ENCODE results near the gene EEF1E1.

EEF1E1 gene

GRCh38 chr6:8069151-8069550 lies 33.2 kb downstream of the EEF1E1 start:
- no CpG with 5 or more reads among the region's 4 CpGs for WGBS (ENCODE audit: extremely low coverage, insufficient coverage, insufficient read length)
- H3K9me3 ChIP-seq (ENCODE audit: insufficient read depth, low read depth, low read length) = no peaks in the 10 kb centered on the region

DNA sequence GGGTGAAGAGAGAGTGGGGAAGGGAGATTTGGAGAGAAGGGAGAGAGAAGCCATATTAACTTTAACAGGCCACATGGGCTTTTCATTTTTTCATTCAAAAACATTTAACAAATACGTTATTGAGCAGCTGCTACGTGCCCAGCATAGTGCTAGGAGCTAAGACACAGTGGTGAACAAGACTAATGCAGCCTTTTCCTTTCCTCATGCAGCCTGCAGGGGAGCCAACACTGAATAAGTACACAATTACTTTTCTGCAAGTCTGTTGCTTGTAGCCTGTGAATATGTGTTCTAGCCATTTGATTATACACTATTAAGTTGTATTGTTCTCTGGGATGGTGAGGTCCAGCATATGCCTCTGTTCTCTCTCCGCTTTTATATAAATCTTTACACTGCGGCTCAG lies 36.2 kb downstream of the EEF1E1 start:
- Histone ChIP-seq H4K12ac (ENCODE audit: low read depth, low read length) (no peak overlapping the region), H2AFZ (ENCODE audit: insufficient read depth, low read length, poor library complexity) (no peak overlapping the region), H3K4me3 (ENCODE audit: low read depth, low read length) (no peak overlapping the region), H3K4me2 (ENCODE audit: low read length) (no peak overlapping the region), H3K4me1 (ENCODE audit: control insufficient read depth in 1 of 2, insufficient read depth in 2 of 2, low read length in 2 of 2) (no peaks in the 10 kb centered on the region), H3K79me2 (ENCODE audit: control insufficient read depth, insufficient read depth, low read length, poor library complexity) (peaks cover 5% of the 10 kb centered on the region), H4K8ac (ENCODE audit: low read depth, low read length) (no peak overlapping the region), H3K27me3 (ENCODE audit: insufficient read depth, low read length) (no peaks in the 10 kb centered on the region), H2BK120ac (ENCODE audit: insufficient read depth, low read length, poor library complexity) (no peak overlapping the region), H3K23ac (ENCODE audit: low read length) (no peak overlapping the region), H2BK12ac (ENCODE audit: low read length) (no peak overlapping the region), H3K4ac (ENCODE audit: low read depth, low read length) (no peak overlapping the region), H4K91ac (ENCODE audit: low read depth, low read length) (no peak overlapping the region), H2BK5ac (ENCODE audit: low read depth, low read length, poor library complexity) (no peak overlapping the region), H2AK5ac (ENCODE audit: low read length) (no peak overlapping the region), H3K36me3 (ENCODE audit: control insufficient read depth in 1 of 2, insufficient read depth in 2 of 2, low read length in 2 of 2) (peaks cover 0 to 3% of the 10 kb centered on the region in 2 experiments), H3K18ac (ENCODE audit: low read length) (no peak overlapping the region), H3K9ac (ENCODE audit: low read length) (no peak overlapping the region), H3K9me3 (ENCODE audit: insufficient read depth, low read depth, low read length) (no peaks in the 10 kb centered on the region), H3K27ac (ENCODE audit: low read depth, low read length) (no peak overlapping the region), H3K79me1 (ENCODE audit: low read length) (peaks cover 6% of the 10 kb centered on the region), H3K14ac (ENCODE audit: low read length) (no peak overlapping the region)
- no peak for DNase-seq
- WGBS (ENCODE audit: extremely low coverage, insufficient coverage, insufficient read length) = no CpG with 5 or more reads among the region's 4 CpGs

More at GRCh38 chr6:8069151-8069550, 33.2 kb downstream of the EEF1E1 start:
- Histone ChIP-seq H4K12ac (ENCODE audit: low read depth, low read length) (no peak overlapping the region), H4K8ac (ENCODE audit: low read depth, low read length) (no peak overlapping the region), H3K9ac (ENCODE audit: low read length) (no peak overlapping the region), H3K27me3 (ENCODE audit: insufficient read depth, low read length) (no peaks in the 10 kb centered on the region), H2AK5ac (ENCODE audit: low read length) (no peak overlapping the region), H3K36me3 (ENCODE audit: control insufficient read depth in 1 of 2, insufficient read depth in 2 of 2, low read length in 2 of 2) (no peaks in the 10 kb centered on the region), H2AFZ (ENCODE audit: insufficient read depth, low read length, poor library complexity) (no peak overlapping the region), H3K18ac (ENCODE audit: low read length) (no peak overlapping the region), H2BK120ac (ENCODE audit: insufficient read depth, low read length, poor library complexity) (no peak overlapping the region), H3K4me1 (ENCODE audit: control insufficient read depth in 1 of 2, insufficient read depth in 2 of 2, low read length in 2 of 2) (no peaks in the 10 kb centered on the region), H2BK5ac (ENCODE audit: low read depth, low read length, poor library complexity) (no peak overlapping the region), H3K4me3 (ENCODE audit: low read depth, low read length) (no peak overlapping the region), H3K27ac (ENCODE audit: low read depth, low read length) (no peak overlapping the region), H2BK12ac (ENCODE audit: low read length) (no peak overlapping the region), H3K79me1 (ENCODE audit: low read length) (peaks cover under 1% of the 10 kb centered on the region), H3K14ac (ENCODE audit: low read length) (no peak overlapping the region), H3K4ac (ENCODE audit: low read depth, low read length) (no peak overlapping the region), H3K4me2 (ENCODE audit: low read length) (no peak overlapping the region), H4K91ac (ENCODE audit: low read depth, low read length) (no peak overlapping the region), H3K23ac (ENCODE audit: low read length) (no peak overlapping the region), H3K79me2 (ENCODE audit: control insufficient read depth, insufficient read depth, low read length, poor library complexity) (no peaks in the 10 kb centered on the region)
- DNase-seq = no peak

DNA sequence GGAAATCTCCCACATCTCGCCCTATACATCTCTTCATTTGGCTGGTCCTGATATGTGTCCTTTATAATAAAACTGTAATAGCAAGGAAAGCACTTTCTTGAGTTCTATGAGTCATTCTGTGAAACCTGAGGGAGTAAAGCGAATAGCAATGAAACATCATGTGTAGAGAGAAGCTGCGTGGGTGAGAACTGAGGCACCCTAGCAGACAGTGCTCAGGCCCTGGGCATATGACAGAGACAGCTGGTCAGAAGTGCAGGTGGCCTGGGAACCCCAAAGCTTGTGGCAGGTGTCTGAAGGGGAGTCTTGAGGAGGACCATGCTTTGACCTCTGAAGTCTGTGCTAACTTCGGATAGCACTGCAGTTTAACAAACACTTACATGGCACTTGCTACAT lies 36.8 kb downstream of the EEF1E1 start:
- H3K36me3 ChIP-seq (ENCODE audit: control insufficient read depth in 1 of 2, insufficient read depth in 2 of 2, low read length in 2 of 2) = peaks cover 3% of the 10 kb centered on the region in 2 experiments
- H2BK120ac ChIP-seq (ENCODE audit: insufficient read depth, low read length, poor library complexity) = no peak overlapping the region
- no peaks in the 10 kb centered on the region for H3K27me3 ChIP-seq (ENCODE audit: insufficient read depth, low read length)
- no peak overlapping the region for H2AFZ ChIP-seq (ENCODE audit: insufficient read depth, low read length, poor library complexity)
- H3K23ac ChIP-seq (ENCODE audit: low read length) = no peak overlapping the region
- no peaks in the 10 kb centered on the region for H3K9me3 ChIP-seq (ENCODE audit: insufficient read depth, low read depth, low read length)
- no peak overlapping the region for H4K8ac ChIP-seq (ENCODE audit: low read depth, low read length)
- peaks cover 5% of the 10 kb centered on the region for H3K79me2 ChIP-seq (ENCODE audit: control insufficient read depth, insufficient read depth, low read length, poor library complexity)
- H3K79me1 ChIP-seq (ENCODE audit: low read length) = peaks cover 6% of the 10 kb centered on the region
- no peak overlapping the region for H3K18ac ChIP-seq (ENCODE audit: low read length)
- no peak overlapping the region for H3K14ac ChIP-seq (ENCODE audit: low read length)
- no peak overlapping the region for H3K9ac ChIP-seq (ENCODE audit: low read length)
- no peak overlapping the region for H2BK5ac ChIP-seq (ENCODE audit: low read depth, low read length, poor library complexity)
- H3K4me3 ChIP-seq (ENCODE audit: low read depth, low read length) = no peak overlapping the region
- H3K4me1 ChIP-seq (ENCODE audit: control insufficient read depth in 1 of 2, insufficient read depth in 2 of 2, low read length in 2 of 2) = no peaks in the 10 kb centered on the region
- no peak overlapping the region for H3K4ac ChIP-seq (ENCODE audit: low read depth, low read length)
- H2AK5ac ChIP-seq (ENCODE audit: low read length) = no peak overlapping the region
- no peak overlapping the region for H3K4me2 ChIP-seq (ENCODE audit: low read length)
- no peak overlapping the region for H3K27ac ChIP-seq (ENCODE audit: low read depth, low read length)
- no peak overlapping the region for H4K91ac ChIP-seq (ENCODE audit: low read depth, low read length)
- no peak overlapping the region for H4K12ac ChIP-seq (ENCODE audit: low read depth, low read length)
- WGBS (ENCODE audit: extremely low coverage, insufficient coverage, insufficient read length) = no CpG with 5 or more reads among the region's 4 CpGs
- no peak overlapping the region for H2BK12ac ChIP-seq (ENCODE audit: low read length)
- DNase-seq = no peak

- Histone ChIP-seq H3K27me3 (ENCODE audit: insufficient read depth, low read length) (no peaks in the 10 kb centered on the region), H2BK5ac (ENCODE audit: low read depth, low read length, poor library complexity) (no peak overlapping the region), H4K12ac (ENCODE audit: low read depth, low read length) (no peak overlapping the region), H3K18ac (ENCODE audit: low read length) (no peak overlapping the region), H2BK12ac (ENCODE audit: low read length) (no peak overlapping the region), H3K4me3 (ENCODE audit: low read depth, low read length) (no peak overlapping the region), H3K4me2 (ENCODE audit: low read length) (peak overlapping the region; percentile 93), H3K9me3 (ENCODE audit: insufficient read depth, low read depth, low read length) (no peaks in the 10 kb centered on the region), H3K79me2 (ENCODE audit: control insufficient read depth, insufficient read depth, low read length, poor library complexity) (peaks cover 5% of the 10 kb centered on the region), H3K4ac (ENCODE audit: low read depth, low read length) (no peak overlapping the region), H2AFZ (ENCODE audit: insufficient read depth, low read length, poor library complexity) (peak overlapping the region; percentile 59), H4K91ac (ENCODE audit: low read depth, low read length) (no peak overlapping the region), H3K23ac (ENCODE audit: low read length) (no peak overlapping the region), H3K4me1 (ENCODE audit: control insufficient read depth in 1 of 2, insufficient read depth in 2 of 2, low read length in 2 of 2) (no peaks in the 10 kb centered on the region), H2AK5ac (ENCODE audit: low read length) (no peak overlapping the region), H3K27ac (ENCODE audit: low read depth, low read length) (no peak overlapping the region), H3K14ac (ENCODE audit: low read length) (no peak overlapping the region), H2BK120ac (ENCODE audit: insufficient read depth, low read length, poor library complexity) (no peak overlapping the region), H3K9ac (ENCODE audit: low read length) (no peak overlapping the region), H4K8ac (ENCODE audit: low read depth, low read length) (peak overlapping the region; percentile 65), H3K79me1 (ENCODE audit: low read length) (peaks cover 6% of the 10 kb centered on the region), H3K36me3 (ENCODE audit: control insufficient read depth in 1 of 2, insufficient read depth in 2 of 2, low read length in 2 of 2) (peaks cover 3% of the 10 kb centered on the region in 2 experiments)
- no peak for DNase-seq
- no CpG with 5 or more reads among the region's 7 CpGs for WGBS (ENCODE audit: extremely low coverage, insufficient coverage, insufficient read length)
Observed at GRCh38 chr6:8064638-8065518, 37.5 kb downstream of the EEF1E1 start.
